ENCODE measurements around the gene TLL1.

Gene TLL1

DNA sequence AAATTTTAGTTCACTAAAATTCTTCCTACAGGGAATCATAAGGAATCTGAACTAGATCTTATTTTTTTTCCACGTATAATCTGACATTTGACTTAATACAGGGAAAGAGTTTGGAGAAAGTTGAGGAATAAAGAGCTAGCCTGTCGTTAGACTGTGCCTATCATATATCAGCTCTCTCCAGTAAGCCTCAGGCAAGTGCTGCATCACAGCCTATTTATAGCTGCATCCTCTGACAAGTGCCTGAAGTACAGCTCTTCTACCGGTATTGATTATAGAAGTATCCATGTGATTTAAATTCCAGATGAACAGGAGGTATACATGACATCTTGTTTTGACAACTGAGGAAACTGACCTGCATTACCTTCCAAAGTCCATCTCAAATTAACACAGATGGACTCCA, 248.9 kb downstream of the TLL1 start:
- in situ Hi-C loops (cut with HindIII; ENCODE audit: low sequenced_read_pairs): no loop called here
- no peak for DNase-seq (ENCODE audit: low read depth)

DNA sequence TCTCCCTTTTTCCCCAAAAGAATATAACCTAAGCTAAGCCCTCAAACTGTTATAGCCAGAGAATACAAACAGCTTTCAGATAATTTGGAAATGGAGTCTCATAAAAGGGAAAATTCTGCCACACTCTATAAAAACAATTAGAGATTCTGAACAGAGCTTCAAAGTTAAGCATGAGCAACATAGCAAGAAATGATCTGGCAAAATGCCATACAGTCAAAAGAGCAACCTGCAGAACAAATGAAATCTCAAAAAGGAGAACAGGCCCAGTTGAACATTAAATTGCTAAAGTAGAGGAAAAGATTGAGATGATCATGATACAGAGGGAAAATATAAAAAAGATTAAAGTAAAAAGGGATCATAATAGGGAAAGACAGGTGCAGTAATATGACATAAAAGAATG, 250.5 kb downstream of the TLL1 start:
- DNase-seq (ENCODE audit: low read depth): no peak
- in situ Hi-C loops (cut with HindIII; ENCODE audit: low sequenced_read_pairs): no loop called here
- no peak overlapping the region for H3K4me3 ChIP-seq (ENCODE audit: low read depth, low read length)
- TF ChIP-seq CTCF (IDR thresholded peaks at IDR 0.05; ENCODE audit: low read depth, low read length, missing control alignments): no peak

More for the DNA sequence above, 248.9 kb downstream of the TLL1 start:
- no peak for TF ChIP-seq CTCF (IDR thresholded peaks at IDR 0.05; ENCODE audit: low read depth, low read length, missing control alignments)
- H3K4me3 ChIP-seq (ENCODE audit: low read depth, low read length): no peak overlapping the region

DNA sequence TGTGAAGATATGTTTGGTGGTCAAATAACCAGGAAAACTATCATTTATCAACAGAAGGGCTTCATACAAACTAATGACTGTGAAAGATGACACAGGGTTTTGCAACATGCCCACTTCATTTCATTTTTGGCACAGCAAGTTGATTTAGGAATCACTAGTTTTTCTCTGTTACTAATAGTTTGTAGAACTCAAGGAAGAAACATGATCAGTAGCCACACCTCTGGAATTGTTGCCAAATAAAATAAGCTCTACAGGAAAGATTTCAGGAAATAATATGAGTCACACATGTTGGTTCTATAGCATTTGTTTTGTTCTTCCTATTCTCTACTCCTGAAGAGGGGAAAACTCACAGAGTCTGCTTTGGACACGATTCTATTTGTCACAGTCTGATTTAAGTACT, 255.4 kb downstream of the TLL1 start:
- DNase-seq (ENCODE audit: low read depth): peak; percentile 57
- no peak for TF ChIP-seq CTCF (IDR thresholded peaks at IDR 0.05; ENCODE audit: low read depth, low read length, missing control alignments)
- in situ Hi-C loops (cut with HindIII; ENCODE audit: low sequenced_read_pairs): no loop called here
- no peak overlapping the region for H3K4me3 ChIP-seq (ENCODE audit: low read depth, low read length)

DNA sequence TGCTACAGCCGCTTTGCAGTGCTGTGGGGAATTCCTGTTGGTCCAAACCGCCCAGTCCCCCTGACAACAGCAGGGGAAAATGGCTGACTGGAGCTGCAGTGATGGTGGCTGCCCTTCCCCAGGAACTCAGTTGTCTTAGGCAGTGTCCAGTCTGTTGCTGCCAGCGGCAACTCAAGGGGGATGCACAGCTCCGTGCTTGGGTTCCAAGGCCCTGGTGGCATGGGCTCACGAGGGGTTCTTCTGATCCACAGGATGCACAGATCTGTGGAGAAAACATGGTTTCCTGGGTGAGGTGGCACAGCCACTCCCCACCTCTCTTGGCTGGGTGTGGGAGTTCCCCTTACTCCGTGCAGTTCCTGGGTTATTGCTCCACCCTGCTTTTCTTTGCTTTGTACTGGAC, 261.2 kb downstream of the TLL1 start:
- TF ChIP-seq CTCF (IDR thresholded peaks at IDR 0.05; ENCODE audit: low read depth, low read length, missing control alignments): no peak
- DNase-seq (ENCODE audit: low read depth): no peak
- no peak overlapping the region for H3K4me3 ChIP-seq (ENCODE audit: low read depth, low read length)
- in situ Hi-C loops (cut with HindIII; ENCODE audit: low sequenced_read_pairs): no loop called here

DNA sequence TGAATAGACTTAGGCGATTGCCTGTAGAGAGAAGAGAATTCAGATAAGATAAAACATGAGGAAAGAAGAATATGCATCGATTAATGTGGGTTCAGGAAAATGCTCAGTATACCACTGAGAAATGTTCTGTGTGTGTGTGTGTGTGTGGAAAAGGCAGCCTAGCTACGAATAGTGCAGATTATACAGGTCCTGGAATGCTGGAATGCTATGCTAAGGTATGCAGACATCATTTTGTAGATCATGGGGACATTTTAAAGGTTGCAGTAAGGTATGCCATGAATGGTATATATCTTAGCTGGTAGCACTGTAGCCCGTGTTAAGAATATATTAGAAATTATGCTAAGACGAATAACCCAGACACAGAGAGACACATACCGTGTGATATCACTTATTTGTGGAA, 267.9 kb downstream of the TLL1 start:
- no peak for TF ChIP-seq CTCF (IDR thresholded peaks at IDR 0.05; ENCODE audit: low read depth, low read length, missing control alignments)
- no peak for DNase-seq (ENCODE audit: low read depth)
- no peak overlapping the region for H3K4me3 ChIP-seq (ENCODE audit: low read depth, low read length)
- in situ Hi-C loops (cut with HindIII; ENCODE audit: low sequenced_read_pairs): no loop called here

DNA sequence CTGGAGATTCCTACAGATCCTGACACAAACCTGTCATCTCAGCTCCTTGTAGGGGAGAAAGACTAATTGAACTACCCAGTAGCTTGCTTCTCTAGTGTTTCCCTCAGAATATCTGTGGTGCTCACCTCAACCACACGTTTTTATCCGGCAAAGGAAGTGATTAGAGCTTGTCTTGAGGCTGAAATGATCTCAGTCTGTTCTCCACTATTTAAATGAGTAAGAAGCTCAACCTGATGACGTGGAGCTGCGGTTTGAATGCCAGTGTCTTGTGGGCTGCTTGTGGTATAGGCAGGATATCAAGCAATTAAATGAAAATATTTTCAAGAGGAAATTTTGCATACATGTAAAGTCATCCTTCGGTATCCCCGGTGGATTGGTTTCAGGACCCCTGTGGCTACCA, 270.2 kb downstream of the TLL1 start:
- H3K4me3 ChIP-seq (ENCODE audit: low read depth, low read length): no peak overlapping the region
- peak; percentile 28 for DNase-seq (ENCODE audit: low read depth)
- TF ChIP-seq CTCF (IDR thresholded peaks at IDR 0.05; ENCODE audit: low read depth, low read length, missing control alignments): no peak
- in situ Hi-C loops (cut with HindIII; ENCODE audit: low sequenced_read_pairs): no loop called here

DNA sequence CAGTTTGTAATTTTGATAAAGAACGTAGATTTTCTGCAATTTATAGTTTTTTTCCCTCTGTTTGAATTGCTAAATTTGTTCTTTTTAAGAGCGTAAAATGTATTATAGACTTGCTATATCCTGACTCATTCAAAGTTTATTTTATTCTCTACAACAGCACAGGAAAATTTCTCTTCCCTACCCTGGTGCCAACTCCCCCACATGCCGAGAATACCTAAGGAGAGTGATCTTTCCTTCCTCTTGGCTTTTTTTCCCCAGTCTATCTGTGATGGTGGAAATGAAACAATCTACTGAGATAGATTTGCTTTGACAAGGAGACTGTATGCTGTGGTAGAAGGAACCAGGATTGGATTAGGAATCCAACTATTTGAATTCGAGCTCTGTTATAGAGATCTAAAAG, 271.6 kb downstream of the TLL1 start:
- TF ChIP-seq CTCF (IDR thresholded peaks at IDR 0.05; ENCODE audit: low read depth, low read length, missing control alignments): no peak
- in situ Hi-C loops (cut with HindIII; ENCODE audit: low sequenced_read_pairs): no loop called here
- no peak for DNase-seq (ENCODE audit: low read depth)
- H3K4me3 ChIP-seq (ENCODE audit: low read depth, low read length): no peak overlapping the region
